H7 (cell line): Measurements from ENCODE around the gene RGS6. TPM values are rescaled to one million over a fixed set of nuclear protein-coding genes. Genes with fewer than 3 reads are reported as not detected.

Source experiments
- DNase-seq: peaks from one replicate; pipeline ENCODE4 v3.0.0; 2012
- H3K27me3 ChIP-seq: 2 replicates; pipeline ENCODE4 v1.6.0; 2011; ENCODE audit warnings: mild to moderate bottlenecking, low read length; ENCODE audit not compliant: control insufficient read depth, insufficient read depth
- H3K36me3 ChIP-seq: replicated peaks from 2 replicates; pipeline ENCODE4 v1.5.1; 2011; ENCODE audit warnings: low read length; ENCODE audit not compliant: control insufficient read depth, insufficient read depth
- H3K4me3 ChIP-seq: 2 replicates; pipeline ENCODE4 v1.5.1; 2011; ENCODE audit warnings: low read depth, mild to moderate bottlenecking, control low read depth, low read length, moderate library complexity; ENCODE audit not compliant: insufficient read depth
- total RNA-seq: library from RNA; depleted of rRNA; stranded (reverse); fragments of >200 nt; shearing (Covaris generic); gene quantifications from 2 replicates; pipeline ENCODE4 v1.2.3, GENCODE V29; 2014

Gene RGS6
- total RNA-seq, 1 experiment from 2014 or later, result 0.87 TPM

DNA sequence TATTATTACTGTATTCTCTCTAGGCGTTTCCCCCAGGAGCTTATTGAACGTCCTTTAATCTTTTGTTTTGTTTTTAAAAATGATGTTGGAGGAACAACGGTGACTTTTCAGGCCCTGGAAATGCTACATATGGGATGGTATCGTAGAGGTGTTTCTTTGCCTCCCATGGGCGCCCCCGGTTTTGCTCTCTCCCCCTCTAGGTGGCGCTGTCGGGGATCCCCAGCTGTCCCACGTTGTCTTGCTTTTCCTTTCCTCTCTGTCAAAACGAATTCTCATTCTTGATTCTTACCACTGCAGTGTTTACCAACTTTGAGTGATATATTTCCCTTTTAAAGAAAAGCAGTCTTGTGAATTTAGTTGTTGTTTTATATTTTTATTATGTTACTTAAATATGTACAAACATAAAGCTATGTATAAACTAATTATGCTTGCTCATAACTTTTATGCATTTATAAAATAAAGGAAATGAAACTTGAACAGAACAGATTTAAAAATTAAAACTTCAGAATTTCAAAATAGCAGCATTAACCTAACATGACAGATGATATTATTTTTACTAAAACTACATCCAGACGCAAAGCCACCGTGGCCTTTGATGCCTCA lies 171.9 kb downstream of the RGS6 start:
- Histone ChIP-seq H3K4me3 (no peak overlapping the region), H3K27me3 (no peaks in the 10 kb centered on the region), H3K36me3 (no peaks in the 10 kb centered on the region)
- DNase-seq, result peak; percentile 74

DNA sequence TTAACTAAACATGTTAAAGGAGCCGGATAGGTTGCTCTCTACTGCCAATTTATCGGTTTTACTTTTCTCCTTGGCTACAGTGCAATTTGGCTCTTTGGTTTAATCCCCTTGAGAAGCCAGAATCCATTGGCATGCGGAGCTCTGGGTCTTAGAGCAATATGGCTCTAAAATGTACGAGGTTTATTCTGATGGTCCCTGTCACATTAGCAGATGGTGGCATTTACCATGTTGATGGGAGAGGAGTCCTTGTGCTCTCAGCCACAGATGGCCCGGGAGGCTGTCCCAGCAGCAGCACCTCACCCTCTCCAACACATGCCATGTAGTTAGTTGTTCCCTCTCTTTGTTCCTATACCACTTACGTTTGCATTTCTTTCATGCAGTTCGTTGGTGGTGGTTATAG lies 179.7 kb downstream of the RGS6 start:
- no peaks in the 10 kb centered on the region for H3K27me3 ChIP-seq
- no peak for DNase-seq
- H3K36me3 ChIP-seq, result no peaks in the 10 kb centered on the region
- no peak overlapping the region for H3K4me3 ChIP-seq

DNA sequence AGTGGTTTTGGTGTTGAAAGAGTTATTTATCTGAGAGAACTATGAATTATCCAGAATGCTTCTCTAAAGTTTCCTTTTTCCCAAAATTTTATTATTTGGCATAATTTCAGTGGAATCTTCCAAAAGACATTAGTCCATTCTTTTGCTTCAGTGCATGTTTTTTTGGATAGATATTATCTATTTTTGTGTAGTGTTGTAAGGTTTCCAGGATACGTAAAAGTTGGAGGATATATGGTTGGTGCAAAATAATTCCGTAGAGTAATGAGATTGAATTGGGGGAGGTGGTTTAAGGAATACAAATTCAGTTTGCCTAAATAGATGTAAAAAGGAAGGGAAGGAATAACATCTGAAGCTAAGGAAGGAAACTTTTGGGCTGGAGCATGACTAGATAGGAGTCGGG lies 186.6 kb downstream of the RGS6 start:
- no peaks in the 10 kb centered on the region for H3K36me3 ChIP-seq
- H3K27me3 ChIP-seq, result no peaks in the 10 kb centered on the region
- no peak for DNase-seq
- H3K4me3 ChIP-seq, result no peak overlapping the region

DNA sequence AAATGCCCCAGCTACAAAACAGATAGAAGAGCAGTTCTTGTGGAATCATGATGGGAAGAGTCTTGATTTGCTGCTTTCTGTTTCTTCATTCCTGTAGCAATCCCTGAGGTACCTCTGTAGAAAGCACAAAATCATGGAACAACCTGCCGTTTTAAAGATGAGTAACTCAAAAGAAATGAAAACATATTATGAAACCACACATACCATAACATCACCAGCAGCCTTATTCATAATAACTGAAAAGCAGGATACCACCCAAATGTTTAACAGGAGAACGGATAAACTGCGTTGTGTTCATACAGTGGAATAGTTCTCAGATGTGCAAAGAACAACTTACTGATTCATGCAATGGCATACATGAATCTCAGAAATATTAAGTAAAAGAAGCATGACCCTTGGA lies 188.1 kb downstream of the RGS6 start:
- Histone ChIP-seq H3K36me3 (no peaks in the 10 kb centered on the region), H3K4me3 (no peak overlapping the region), H3K27me3 (no peaks in the 10 kb centered on the region)
- DNase-seq, result no peak

DNA sequence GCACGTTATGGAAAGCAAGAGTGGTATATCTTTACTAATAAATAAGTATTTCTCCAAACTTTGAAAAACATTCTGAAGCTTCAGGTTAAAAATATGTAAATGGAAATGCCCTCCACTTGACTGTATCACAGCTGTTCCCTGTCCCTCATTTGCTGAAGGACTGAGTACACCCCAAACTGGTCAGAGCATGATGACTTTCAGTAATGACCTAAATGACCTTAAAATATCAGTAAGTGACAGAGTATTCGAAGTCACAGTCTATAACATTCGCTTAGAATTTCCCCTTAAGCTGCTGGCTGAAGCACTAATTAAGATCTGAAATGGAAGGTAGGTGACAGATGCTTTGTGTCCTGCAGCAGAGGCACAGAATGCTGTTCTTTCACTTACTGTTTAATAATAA lies 191.5 kb downstream of the RGS6 start:
- H3K36me3 ChIP-seq, result no peaks in the 10 kb centered on the region
- no peaks in the 10 kb centered on the region for H3K27me3 ChIP-seq
- no peak overlapping the region for H3K4me3 ChIP-seq
- DNase-seq, result no peak

DNA sequence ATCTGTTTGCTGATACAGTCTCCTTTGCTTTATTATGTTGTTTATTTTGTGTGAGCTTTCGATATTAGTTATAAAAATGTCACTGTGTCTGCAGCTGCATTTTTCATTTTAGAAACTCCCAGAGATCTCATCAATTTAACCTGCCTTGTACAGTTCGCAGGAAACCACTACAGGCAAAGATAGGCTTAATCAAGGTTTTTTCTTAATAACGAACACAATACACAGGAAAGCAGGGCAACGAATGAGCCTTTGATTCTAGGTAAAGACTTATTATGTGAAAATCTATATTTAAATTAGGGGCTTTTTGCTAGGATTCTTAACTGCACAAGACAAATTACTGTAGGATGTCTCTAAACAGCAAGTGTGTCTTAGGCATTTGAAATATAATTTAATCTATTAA lies 191.9 kb downstream of the RGS6 start:
- DNase-seq, result no peak
- Histone ChIP-seq H3K27me3 (no peaks in the 10 kb centered on the region), H3K36me3 (no peaks in the 10 kb centered on the region), H3K4me3 (no peak overlapping the region)

DNA sequence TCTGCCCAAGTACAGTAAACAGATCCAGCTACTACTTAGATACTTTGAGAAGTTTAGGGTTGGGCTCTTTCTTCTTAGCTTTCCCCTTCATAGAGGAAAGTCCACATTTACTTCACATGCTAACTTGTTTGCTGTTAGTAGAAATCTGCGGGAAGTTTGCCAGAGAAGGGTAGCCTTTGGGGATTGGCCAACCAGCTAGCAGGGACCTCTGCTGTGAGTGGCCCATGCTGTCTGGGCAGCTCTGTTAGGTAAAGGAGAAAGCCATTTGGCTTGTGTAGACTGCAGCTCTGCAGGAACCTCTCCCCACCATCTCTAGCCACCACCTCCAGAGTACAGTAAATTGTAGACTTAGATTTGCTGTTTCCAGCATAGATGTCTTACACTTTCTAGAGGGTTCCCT lies 193.9 kb downstream of the RGS6 start:
- H3K27me3 ChIP-seq, result no peaks in the 10 kb centered on the region
- H3K4me3 ChIP-seq, result no peak overlapping the region
- H3K36me3 ChIP-seq, result no peaks in the 10 kb centered on the region
- no peak for DNase-seq

DNA sequence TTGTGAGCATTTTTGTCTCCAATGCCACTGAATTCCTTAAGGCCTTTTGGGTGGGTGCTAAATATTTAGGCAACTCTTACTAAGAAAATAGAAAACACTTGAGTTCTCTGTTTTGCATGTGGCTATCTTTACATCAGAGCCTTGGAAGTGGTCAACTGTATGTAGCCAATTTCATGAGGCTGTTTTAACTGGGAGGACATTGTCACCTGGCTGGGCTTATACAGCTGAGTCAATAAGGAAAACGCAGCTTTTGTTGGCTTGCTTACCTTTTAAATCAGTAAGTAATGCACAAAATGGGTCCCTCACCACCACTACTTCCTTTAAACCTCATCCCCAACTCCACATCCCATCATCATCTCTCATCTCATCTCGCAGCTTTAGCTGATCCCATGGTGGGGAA lies 194.3 kb downstream of the RGS6 start:
- DNase-seq, result no peak
- Histone ChIP-seq H3K27me3 (no peaks in the 10 kb centered on the region), H3K36me3 (no peaks in the 10 kb centered on the region), H3K4me3 (no peak overlapping the region)

DNA sequence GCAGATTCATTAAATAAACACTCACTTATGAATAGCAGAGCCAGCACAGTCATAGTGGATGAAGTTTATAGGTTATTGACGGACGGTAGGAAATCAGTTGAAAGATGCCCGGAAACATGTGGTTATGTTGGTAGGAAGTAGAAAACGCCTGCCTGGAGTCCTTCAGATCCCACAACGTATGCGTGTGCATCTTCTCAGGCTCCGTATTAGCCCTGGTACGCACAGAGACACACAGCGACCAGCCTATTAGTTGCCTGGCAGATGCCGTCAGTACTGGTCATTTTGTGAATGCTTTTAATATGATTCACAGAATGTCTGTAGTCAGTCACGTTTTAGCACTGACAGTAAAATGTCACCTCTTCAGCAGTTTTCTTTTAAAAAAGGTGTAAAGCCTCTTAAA lies 196.4 kb downstream of the RGS6 start:
- H3K36me3 ChIP-seq, result no peaks in the 10 kb centered on the region
- DNase-seq, result no peak
- no peak overlapping the region for H3K4me3 ChIP-seq
- H3K27me3 ChIP-seq, result no peaks in the 10 kb centered on the region

DNA sequence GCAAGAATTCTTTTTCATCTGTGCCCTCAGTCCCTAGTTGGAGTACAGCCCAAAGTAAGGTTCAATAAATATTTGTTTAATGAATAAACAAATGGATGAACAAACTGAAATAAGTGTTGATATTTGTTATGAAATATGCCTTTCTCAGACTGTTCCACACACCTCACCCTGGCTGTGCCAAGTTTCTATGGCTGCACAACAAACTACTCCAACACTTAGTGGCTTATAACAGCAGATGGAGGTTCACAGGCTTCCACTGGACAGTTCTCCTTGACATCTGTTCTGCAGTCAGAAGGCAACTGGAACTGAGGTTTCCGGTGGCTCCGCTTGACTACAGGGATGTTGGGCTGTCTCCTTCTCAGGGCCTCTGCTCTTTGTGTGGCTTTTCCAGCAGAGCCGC lies 197.1 kb downstream of the RGS6 start:
- Histone ChIP-seq H3K27me3 (no peaks in the 10 kb centered on the region), H3K36me3 (no peaks in the 10 kb centered on the region), H3K4me3 (no peak overlapping the region)
- no peak for DNase-seq

DNA sequence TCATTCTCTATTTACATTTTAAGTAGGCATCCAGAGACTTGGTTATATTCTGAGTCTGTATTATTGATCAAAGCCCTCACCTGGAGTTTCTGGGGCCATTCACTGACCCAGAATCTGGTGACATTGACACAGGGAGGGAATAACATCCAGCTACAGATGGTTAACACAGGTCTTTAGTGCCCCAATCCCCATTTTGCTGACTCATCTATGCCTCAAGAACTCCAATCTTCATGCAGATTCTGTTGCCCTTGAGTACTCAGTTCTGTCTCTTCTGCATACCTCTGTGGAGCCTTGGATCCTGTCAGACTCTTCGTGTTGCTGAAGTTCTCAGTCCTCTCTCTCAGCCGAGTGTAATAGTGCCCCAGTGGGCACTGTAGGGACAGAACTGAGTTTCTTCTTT lies 208.9 kb downstream of the RGS6 start:
- DNase-seq, result no peak
- Histone ChIP-seq H3K36me3 (no peaks in the 10 kb centered on the region), H3K4me3 (no peak overlapping the region), H3K27me3 (no peaks in the 10 kb centered on the region)

DNA sequence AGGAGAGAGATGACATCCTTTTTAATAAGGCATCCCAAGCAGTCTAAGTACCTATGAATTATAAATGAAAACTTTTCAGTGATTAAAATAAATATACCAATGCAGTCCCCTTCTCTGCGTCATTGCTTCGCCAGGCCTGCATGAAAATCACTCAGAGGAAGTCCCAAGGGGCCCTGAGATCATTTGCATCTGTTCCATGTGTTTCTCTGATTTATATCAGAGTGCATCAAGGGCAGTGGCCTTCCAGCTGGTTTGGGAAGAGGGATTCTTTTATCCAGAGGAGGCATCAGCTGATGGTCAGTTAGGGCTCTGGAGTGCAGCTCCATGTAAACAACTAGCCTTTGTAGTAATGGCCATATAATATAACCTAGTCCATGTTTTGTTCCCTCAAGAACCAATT lies 210.1 kb downstream of the RGS6 start:
- Histone ChIP-seq H3K36me3 (no peaks in the 10 kb centered on the region), H3K27me3 (no peaks in the 10 kb centered on the region), H3K4me3 (no peak overlapping the region)
- DNase-seq, result no peak

DNA sequence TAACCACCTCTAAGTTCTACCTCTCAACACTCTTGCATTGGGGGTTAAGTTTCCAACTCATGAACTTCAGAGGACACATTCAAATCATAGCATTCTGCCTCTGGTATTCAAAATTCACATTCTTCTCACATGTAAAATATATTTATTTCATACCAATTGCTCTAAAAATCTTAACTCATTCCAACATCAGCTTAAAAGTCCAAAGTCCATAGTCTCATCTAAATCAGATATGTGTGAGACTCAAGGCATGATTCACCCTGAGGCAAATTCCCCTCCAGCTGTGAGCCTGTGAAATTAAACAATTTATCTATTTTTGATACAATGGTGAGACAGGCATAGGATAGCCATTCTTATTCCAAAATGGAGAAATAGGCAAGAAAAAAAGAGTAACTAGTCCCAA lies 214.0 kb downstream of the RGS6 start:
- no peaks in the 10 kb centered on the region for H3K27me3 ChIP-seq
- H3K36me3 ChIP-seq, result no peaks in the 10 kb centered on the region
- H3K4me3 ChIP-seq, result no peak overlapping the region
- no peak for DNase-seq

DNA sequence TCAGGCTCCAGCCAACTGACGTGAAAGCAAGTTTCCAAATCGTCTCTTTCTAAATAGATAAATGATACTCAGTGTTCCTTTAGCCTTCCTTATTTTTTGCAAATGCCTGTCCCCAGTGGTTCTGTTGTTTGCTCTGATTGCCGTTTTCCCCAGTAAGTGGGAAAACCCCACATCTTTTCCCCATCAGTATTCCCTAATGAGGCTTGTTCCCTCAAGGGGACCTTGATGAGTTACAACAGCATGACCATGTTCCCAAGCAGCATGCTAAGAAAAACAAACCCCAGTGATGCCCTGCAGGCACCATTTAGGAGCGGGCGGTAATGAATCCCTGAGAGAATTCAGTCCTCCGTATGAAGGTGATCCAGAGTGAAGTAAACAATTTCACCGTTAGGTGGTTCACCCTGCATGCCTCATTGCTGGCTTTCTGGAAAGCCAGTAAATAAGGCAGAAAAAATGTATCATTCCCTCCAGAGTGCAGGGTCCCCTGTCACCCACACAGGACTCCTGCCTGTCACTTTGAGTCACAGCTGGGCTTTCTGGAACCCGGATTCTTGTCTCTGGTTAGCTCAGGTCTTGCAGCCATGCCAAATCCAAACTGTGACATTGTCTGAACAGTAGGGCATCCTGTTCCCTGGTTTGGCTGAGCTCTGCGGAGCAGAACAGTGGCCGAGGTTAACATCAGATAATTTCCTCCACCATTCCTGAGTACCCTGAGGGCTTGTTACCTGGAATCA lies 222.6 kb downstream of the RGS6 start:
- no peaks in the 10 kb centered on the region for H3K36me3 ChIP-seq
- no peaks in the 10 kb centered on the region for H3K27me3 ChIP-seq
- no peak overlapping the region for H3K4me3 ChIP-seq
- DNase-seq, result no peak

DNA sequence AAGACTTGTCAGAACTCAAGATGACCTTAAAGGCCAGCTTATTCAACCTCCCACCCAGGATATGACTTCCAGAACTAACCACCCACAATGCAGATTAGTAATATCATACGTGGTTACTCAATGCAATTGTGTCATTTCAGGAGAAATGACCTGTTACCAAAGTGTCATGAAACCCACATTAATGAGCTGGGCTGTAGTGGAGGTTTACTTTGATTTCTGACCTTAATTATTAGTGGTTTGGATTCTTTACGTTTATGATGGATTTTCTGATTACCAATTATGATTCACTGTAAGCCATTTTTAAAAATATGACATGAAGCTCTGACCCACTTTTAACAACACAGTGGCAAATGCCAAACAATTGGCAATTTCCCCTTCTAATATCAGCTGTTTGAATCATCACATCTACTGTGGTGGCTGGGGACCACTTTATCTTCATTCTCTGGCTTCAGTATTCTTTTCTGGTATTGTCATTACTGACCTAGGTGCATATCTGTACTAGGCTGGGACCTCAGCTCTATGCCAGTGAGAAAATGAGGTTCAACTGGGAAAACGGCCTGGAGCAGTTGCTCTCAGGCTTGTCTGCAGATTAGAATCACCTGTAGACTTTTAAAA lies 223.3 kb downstream of the RGS6 start:
- H3K27me3 ChIP-seq, result no peaks in the 10 kb centered on the region
- no peak overlapping the region for H3K4me3 ChIP-seq
- no peaks in the 10 kb centered on the region for H3K36me3 ChIP-seq
- no peak for DNase-seq
